Keratinocyte (primary cell): ENCODE measurements around the gene EPHB6.

ENCODE experiments used
- EZH2 ChIP-seq: IDR thresholded peaks from one replicate; pipeline ENCODE4 v1.6.1; 2012; ENCODE audit warnings: inconsistent platforms, mild to moderate bottlenecking, low read length, moderate library complexity
- TF ChIP-seq, protein P1 (sequence below), 3 experiments: IDR thresholded peaks in 1 of 3; conservative IDR thresholded peaks in 1 of 3; optimal IDR thresholded peaks in 1 of 3; 2 replicates in 2 of 3; 3 replicates in 1 of 3; pipeline versions ENCODE3 to v1.5.1; 2011; ENCODE audit warnings: low read length in 3 of 3, mild to moderate bottlenecking in 3 of 3, moderate library complexity in 2 of 3, control low read depth in 1 of 3, inconsistent platforms in 1 of 3; ENCODE audit not compliant: insufficient read depth in 2 of 3; ENCODE audit errors: extremely low read depth in 1 of 3

DNA sequence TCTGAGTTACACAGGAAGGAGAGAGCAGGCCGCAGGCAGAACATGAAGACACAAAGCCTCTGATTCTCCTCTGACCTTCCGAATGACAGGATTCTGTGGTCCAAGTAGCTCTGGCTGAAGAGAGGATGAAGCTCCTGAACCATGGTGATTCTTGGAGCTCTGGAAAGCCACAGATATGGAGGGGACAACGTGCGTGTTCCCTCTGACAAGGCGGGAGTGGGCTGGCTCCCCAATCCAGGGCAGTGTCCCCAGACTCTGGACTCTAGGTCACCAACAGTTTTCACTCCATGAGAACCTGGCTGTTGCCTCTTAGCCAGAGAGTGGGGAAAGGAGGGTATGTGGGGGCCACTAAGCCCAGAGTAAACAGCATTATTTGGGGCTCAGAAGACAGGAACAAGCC is 38.1 kb downstream of the EPHB6 start:
- TF ChIP-seq, protein P1, sequence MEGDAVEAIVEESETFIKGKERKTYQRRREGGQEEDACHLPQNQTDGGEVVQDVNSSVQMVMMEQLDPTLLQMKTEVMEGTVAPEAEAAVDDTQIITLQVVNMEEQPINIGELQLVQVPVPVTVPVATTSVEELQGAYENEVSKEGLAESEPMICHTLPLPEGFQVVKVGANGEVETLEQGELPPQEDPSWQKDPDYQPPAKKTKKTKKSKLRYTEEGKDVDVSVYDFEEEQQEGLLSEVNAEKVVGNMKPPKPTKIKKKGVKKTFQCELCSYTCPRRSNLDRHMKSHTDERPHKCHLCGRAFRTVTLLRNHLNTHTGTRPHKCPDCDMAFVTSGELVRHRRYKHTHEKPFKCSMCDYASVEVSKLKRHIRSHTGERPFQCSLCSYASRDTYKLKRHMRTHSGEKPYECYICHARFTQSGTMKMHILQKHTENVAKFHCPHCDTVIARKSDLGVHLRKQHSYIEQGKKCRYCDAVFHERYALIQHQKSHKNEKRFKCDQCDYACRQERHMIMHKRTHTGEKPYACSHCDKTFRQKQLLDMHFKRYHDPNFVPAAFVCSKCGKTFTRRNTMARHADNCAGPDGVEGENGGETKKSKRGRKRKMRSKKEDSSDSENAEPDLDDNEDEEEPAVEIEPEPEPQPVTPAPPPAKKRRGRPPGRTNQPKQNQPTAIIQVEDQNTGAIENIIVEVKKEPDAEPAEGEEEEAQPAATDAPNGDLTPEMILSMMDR (optimal IDR thresholded peaks at IDR 0.05 in 1 of 3, IDR thresholded peaks at IDR 0.05 in 1 of 3, conservative IDR thresholded peaks at IDR 0.05 in 1 of 3; ENCODE audit: extremely low read depth in 1 of 3, insufficient read depth in 2 of 3, low read length in 3 of 3) = no peak
- no peak for TF ChIP-seq EZH2
